ENCODE measurements around the gene C3orf20. TPM values are rescaled to one million over a fixed set of nuclear protein-coding genes. Genes with fewer than 3 reads are reported as not detected.

Gene C3orf20
- total RNA-seq, 1 donor from 2014 or later = 0.13 TPM

DNA sequence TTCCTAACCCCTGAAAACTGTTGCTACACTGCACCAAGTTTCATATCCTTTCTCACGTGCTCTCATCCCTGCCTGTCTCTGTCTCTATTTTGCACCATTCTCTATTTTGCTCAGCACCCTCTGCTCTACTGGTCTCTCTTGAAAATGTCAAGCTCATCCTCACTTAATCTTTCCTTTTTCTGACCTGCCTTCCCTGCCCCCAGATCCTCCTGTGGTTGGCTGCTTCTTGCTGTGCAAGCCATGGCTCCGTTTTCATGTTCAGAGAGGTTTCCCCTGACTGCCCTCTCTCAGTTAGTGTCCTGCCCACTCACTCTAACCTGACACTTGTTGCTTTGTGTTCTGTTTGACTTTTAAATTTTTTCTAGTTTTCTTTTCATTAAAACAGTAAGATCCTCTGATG lies 17.4 kb upstream of the C3orf20 start:
- peaks cover 1% of the 10 kb centered on the region for H3K36me3 ChIP-seq (ENCODE audit: control insufficient read depth, insufficient read depth, low read length)
- TF ChIP-seq, protein P1, sequence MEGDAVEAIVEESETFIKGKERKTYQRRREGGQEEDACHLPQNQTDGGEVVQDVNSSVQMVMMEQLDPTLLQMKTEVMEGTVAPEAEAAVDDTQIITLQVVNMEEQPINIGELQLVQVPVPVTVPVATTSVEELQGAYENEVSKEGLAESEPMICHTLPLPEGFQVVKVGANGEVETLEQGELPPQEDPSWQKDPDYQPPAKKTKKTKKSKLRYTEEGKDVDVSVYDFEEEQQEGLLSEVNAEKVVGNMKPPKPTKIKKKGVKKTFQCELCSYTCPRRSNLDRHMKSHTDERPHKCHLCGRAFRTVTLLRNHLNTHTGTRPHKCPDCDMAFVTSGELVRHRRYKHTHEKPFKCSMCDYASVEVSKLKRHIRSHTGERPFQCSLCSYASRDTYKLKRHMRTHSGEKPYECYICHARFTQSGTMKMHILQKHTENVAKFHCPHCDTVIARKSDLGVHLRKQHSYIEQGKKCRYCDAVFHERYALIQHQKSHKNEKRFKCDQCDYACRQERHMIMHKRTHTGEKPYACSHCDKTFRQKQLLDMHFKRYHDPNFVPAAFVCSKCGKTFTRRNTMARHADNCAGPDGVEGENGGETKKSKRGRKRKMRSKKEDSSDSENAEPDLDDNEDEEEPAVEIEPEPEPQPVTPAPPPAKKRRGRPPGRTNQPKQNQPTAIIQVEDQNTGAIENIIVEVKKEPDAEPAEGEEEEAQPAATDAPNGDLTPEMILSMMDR (IDR thresholded peaks at IDR 0.05; ENCODE audit: insufficient read depth, low read length, poor library complexity, severe bottlenecking) = no peak
- H3K4me3 ChIP-seq (ENCODE audit: low read depth, low read length) = no peak overlapping the region
- no peak for DNase-seq (ENCODE audit: low read depth)
- H3K27me3 ChIP-seq (ENCODE audit: control insufficient read depth, insufficient read depth, low read length) = no peaks in the 10 kb centered on the region

DNA sequence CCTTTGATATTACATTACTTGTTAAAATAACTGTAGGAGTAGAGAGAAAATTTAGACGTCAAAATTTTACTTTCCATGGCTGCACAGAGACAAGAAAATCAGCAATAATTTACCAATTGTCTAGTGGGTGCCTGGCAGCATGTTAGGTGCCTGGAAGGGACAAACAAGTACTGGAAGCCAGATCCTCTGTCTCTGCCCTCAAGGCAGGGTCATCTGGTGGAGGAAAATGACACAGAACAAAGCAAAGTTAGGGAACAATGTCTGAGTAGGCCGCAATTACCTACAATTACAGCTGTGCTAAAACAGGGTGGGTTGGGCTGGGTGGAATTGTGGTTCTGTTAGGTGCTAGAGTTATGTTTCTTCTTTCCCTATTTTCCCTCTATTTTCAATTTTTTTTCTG lies 16.0 kb upstream of the C3orf20 start:
- TF ChIP-seq, protein P1 (IDR thresholded peaks at IDR 0.05; ENCODE audit: insufficient read depth, low read length, poor library complexity, severe bottlenecking) = no peak
- H3K4me3 ChIP-seq (ENCODE audit: low read depth, low read length) = no peak overlapping the region
- no peak for DNase-seq (ENCODE audit: low read depth)
- peaks cover 1% of the 10 kb centered on the region for H3K36me3 ChIP-seq (ENCODE audit: control insufficient read depth, insufficient read depth, low read length)
- no peaks in the 10 kb centered on the region for H3K27me3 ChIP-seq (ENCODE audit: control insufficient read depth, insufficient read depth, low read length)

DNA sequence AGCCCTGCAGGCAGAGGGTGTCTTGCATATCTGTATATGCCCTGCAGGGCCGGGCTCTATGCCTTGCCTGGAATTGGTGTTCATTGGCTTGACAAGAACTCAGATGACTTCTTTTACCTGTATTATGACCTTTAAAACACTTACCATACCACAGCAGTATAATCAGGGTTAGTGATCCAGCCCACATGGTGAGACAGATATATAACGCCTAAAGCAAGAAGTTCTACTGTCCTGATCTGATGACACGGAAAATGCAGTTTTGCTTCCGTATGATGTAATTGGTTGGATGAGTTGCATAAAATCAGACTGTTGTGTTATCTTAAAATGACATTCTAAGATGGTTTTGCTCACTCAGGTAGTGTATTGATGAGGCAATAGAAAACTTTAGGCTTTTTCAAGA lies 14.0 kb upstream of the C3orf20 start:
- Histone ChIP-seq H3K36me3 (ENCODE audit: control insufficient read depth, insufficient read depth, low read length) (peaks cover 1% of the 10 kb centered on the region), H3K4me3 (ENCODE audit: low read depth, low read length) (no peak overlapping the region), H3K27me3 (ENCODE audit: control insufficient read depth, insufficient read depth, low read length) (no peaks in the 10 kb centered on the region)
- no peak for DNase-seq (ENCODE audit: low read depth)
- TF ChIP-seq, protein P1 (IDR thresholded peaks at IDR 0.05; ENCODE audit: insufficient read depth, low read length, poor library complexity, severe bottlenecking) = no peak

DNA sequence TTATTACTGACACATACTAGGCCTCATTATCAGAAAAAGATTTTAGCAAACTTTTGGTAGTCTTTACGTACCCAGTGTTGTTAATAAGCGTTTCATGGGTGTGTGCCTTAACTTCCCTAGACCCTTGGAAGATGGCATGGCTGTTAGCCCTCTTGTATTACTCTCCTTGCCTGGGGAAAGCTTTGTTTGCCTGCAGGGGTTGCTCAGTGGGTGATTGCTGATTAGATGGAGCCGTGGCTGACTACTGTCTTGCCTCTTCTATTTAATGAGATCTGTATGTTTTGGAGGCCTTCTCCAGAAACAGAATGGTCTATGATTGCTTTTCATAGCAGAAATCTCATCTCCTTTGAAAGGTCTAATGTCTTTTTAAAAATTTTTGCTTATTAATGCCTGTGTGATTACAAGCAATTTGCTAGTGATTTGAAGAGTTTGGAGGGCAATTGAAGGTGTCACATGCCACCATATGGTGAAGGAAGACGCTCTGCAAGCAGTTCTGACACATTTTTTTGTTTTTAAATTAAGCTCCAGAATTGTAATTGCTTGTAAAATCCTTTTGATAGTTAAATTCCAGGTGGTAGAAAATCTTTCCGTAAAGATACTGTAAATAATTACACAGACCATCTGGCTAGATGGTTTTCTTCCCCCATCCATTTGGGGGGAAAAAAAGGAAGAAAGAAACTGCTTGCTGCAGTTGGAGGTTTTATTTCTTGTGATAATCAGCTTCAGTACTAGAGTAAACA lies 11.4 kb upstream of the C3orf20 start:
- H3K4me3 ChIP-seq (ENCODE audit: low read depth, low read length) = no peak overlapping the region
- peaks cover 3% of the 10 kb centered on the region for H3K36me3 ChIP-seq (ENCODE audit: control insufficient read depth, insufficient read depth, low read length)
- TF ChIP-seq, protein P1 (IDR thresholded peaks at IDR 0.05; ENCODE audit: insufficient read depth, low read length, poor library complexity, severe bottlenecking) = no peak
- H3K27me3 ChIP-seq (ENCODE audit: control insufficient read depth, insufficient read depth, low read length) = no peaks in the 10 kb centered on the region
- DNase-seq (ENCODE audit: low read depth) = no peak

DNA sequence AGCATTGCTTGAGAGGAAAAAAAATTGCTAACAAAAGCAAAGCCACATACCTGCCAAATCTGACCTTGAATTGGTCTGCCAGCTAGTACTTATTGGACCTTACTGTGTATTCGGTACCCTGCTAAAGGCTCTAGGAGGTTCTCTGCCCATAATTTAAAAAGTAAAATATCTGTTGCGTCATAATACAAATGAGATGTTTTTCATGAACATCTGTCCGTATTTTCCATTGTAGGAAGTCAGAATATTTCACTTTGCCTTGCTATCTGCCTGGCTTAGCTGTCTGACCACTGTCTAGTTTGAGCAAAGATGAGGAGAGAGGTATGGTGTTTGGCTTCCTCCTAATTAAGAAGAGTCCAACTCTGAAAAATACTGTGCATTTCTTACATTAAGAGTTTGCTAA lies 10.8 kb upstream of the C3orf20 start:
- TF ChIP-seq, protein P1 (IDR thresholded peaks at IDR 0.05; ENCODE audit: insufficient read depth, low read length, poor library complexity, severe bottlenecking) = no peak
- H3K4me3 ChIP-seq (ENCODE audit: low read depth, low read length) = no peak overlapping the region
- H3K27me3 ChIP-seq (ENCODE audit: control insufficient read depth, insufficient read depth, low read length) = no peaks in the 10 kb centered on the region
- H3K36me3 ChIP-seq (ENCODE audit: control insufficient read depth, insufficient read depth, low read length) = peaks cover 2% of the 10 kb centered on the region
- no peak for DNase-seq (ENCODE audit: low read depth)

DNA sequence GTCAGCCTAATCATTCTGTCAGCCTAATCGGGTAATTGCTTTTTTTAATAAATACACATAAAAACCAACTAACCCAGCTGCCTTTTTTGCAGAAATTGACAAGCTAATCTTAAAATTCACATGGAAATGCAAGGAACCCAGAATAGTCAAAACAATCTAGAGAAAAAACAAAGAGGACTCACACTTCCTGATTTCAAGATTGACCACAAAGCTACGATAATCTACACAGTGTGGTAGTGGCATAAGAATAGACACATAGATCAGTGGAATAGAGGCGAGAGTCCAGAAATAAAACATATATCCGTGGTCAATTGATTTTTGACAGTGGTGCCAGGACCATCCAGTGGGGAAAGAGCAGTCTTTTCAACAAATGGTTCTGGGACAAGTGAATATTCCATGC lies 2.4 kb upstream of the C3orf20 start:
- no peaks in the 10 kb centered on the region for H3K27me3 ChIP-seq (ENCODE audit: control insufficient read depth, insufficient read depth, low read length)
- TF ChIP-seq, protein P1 (IDR thresholded peaks at IDR 0.05; ENCODE audit: insufficient read depth, low read length, poor library complexity, severe bottlenecking) = no peak
- DNase-seq (ENCODE audit: low read depth) = no peak
- H3K4me3 ChIP-seq (ENCODE audit: low read depth, low read length) = no peak overlapping the region
- no peaks in the 10 kb centered on the region for H3K36me3 ChIP-seq (ENCODE audit: control insufficient read depth, insufficient read depth, low read length)

Measured in kidney epithelial cell (primary cell).